ENCODE measurements around the gene INTS4.

DNA sequence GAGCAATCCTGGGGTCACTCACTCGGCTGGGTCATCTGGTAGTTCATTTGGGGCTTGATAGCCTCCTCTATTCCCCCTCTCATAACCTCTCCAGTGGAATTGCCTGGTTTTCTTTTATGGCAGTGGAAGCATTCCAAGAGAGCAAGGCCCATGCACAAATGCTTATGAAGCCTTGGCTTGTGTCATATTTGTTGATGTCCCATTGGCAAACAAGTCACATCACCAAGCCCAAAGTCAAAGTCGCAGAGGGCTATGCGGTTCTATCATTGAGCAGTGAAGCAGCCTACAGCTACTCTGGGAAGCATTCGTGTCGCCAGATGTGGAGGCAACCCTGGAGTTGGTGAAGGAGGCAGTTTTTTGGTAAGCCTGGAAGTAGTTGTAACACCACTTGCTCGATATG lies 16.3 kb upstream of the INTS4 start:
- TF ChIP-seq, protein P1, sequence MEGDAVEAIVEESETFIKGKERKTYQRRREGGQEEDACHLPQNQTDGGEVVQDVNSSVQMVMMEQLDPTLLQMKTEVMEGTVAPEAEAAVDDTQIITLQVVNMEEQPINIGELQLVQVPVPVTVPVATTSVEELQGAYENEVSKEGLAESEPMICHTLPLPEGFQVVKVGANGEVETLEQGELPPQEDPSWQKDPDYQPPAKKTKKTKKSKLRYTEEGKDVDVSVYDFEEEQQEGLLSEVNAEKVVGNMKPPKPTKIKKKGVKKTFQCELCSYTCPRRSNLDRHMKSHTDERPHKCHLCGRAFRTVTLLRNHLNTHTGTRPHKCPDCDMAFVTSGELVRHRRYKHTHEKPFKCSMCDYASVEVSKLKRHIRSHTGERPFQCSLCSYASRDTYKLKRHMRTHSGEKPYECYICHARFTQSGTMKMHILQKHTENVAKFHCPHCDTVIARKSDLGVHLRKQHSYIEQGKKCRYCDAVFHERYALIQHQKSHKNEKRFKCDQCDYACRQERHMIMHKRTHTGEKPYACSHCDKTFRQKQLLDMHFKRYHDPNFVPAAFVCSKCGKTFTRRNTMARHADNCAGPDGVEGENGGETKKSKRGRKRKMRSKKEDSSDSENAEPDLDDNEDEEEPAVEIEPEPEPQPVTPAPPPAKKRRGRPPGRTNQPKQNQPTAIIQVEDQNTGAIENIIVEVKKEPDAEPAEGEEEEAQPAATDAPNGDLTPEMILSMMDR (conservative IDR thresholded peaks at IDR 0.05): no peak
- TF ChIP-seq ZFX (IDR thresholded peaks at IDR 0.05): no peak

Measured in C4-2B (cell line).